ENCODE measurements around the gene SERTAD4. TPM values are rescaled to one million over a fixed set of nuclear protein-coding genes. Genes with fewer than 3 reads are reported as not detected.
"Not testable (repeated sequence)": the region's sequence is repeated elsewhere in the genome, so short reads cannot be mapped to it uniquely, and the experiment has no call there.

SERTAD4 gene
- polyA plus RNA-seq, 1 donor from 2014 or later: 41.4 TPM

- Histone ChIP-seq H2AFZ (ENCODE audit: low read depth, low read length) (no peak overlapping the region), H3K27ac (ENCODE audit: low read length) (no peak overlapping the region)
- TF ChIP-seq SMC3 (conservative IDR thresholded peaks at IDR 0.05; ENCODE audit: poor library complexity) (no peak), MXI1 (conservative IDR thresholded peaks at IDR 0.05; ENCODE audit: poor library complexity, severe bottlenecking) (no peak), CTCF (IDR thresholded peaks at IDR 0.05; ENCODE audit: poor library complexity, severe bottlenecking) (no peak), EP300 (conservative IDR thresholded peaks at IDR 0.05; ENCODE audit: poor library complexity, severe bottlenecking) (no peak), EZH2 (IDR thresholded peaks at IDR 0.05; ENCODE audit: borderline replicate concordance, insufficient read depth, low read length, poor library complexity, severe bottlenecking) (no peak), RAD21 (conservative IDR thresholded peaks at IDR 0.05) (no peak), POLR2AphosphoS5 (IDR thresholded peaks at IDR 0.05) (no peak), TAF1 (IDR thresholded peaks at IDR 0.05; ENCODE audit: low read depth) (no peak)
- TF ChIP-seq, protein P1, sequence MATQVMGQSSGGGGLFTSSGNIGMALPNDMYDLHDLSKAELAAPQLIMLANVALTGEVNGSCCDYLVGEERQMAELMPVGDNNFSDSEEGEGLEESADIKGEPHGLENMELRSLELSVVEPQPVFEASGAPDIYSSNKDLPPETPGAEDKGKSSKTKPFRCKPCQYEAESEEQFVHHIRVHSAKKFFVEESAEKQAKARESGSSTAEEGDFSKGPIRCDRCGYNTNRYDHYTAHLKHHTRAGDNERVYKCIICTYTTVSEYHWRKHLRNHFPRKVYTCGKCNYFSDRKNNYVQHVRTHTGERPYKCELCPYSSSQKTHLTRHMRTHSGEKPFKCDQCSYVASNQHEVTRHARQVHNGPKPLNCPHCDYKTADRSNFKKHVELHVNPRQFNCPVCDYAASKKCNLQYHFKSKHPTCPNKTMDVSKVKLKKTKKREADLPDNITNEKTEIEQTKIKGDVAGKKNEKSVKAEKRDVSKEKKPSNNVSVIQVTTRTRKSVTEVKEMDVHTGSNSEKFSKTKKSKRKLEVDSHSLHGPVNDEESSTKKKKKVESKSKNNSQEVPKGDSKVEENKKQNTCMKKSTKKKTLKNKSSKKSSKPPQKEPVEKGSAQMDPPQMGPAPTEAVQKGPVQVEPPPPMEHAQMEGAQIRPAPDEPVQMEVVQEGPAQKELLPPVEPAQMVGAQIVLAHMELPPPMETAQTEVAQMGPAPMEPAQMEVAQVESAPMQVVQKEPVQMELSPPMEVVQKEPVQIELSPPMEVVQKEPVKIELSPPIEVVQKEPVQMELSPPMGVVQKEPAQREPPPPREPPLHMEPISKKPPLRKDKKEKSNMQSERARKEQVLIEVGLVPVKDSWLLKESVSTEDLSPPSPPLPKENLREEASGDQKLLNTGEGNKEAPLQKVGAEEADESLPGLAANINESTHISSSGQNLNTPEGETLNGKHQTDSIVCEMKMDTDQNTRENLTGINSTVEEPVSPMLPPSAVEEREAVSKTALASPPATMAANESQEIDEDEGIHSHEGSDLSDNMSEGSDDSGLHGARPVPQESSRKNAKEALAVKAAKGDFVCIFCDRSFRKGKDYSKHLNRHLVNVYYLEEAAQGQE (IDR thresholded peaks at IDR 0.05; ENCODE audit: borderline replicate concordance): no peak
Measured at GRCh38 chr1:210195635-210196160, 36.9 kb upstream of the SERTAD4 start.

DNA sequence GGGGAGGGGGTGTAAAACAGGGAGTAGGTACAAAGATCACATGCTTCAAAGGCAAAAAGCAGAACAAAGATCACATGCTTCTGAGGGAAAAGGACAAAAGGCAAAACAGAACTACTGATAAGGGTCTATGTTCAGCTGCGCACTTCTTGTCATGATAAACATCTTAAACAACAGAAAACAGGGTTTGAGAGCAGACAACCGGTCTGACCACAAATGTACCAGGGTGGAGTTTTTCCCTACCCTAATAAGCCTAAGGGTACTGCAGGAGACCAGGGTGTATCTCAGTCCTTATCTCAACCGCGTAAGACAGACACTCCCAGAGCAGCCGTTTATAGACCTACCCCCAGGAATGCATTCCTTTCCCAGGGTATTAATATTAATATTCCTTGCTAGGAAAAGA is 36.3 kb upstream of the SERTAD4 start:
- H3F3A ChIP-seq (ENCODE audit: insufficient read depth, low read length, poor library complexity, severe bottlenecking); H3K36me3 ChIP-seq (ENCODE audit: insufficient read depth, low read length); H3K4me2 ChIP-seq (ENCODE audit: low read length); H3K9me3 ChIP-seq (ENCODE audit: low read length); H3K9ac ChIP-seq (ENCODE audit: low read length); H3K4me3 ChIP-seq (ENCODE audit: low read length); H3K27me3 ChIP-seq (ENCODE audit: insufficient read depth, low read depth, low read length); H3K79me2 ChIP-seq (replicated peaks; ENCODE audit: insufficient read depth, low read length); H4K20me1 ChIP-seq (ENCODE audit: insufficient read depth); H3K9me2 ChIP-seq (ENCODE audit: insufficient read depth, low read length); H2AFZ ChIP-seq (ENCODE audit: low read depth, low read length); H3K27ac ChIP-seq (ENCODE audit: low read length): not testable (repeated sequence)

More at GRCh38 chr1:210195635-210196160, 36.9 kb upstream of the SERTAD4 start:
- no peaks in the 10 kb centered on the region for H3K79me2 ChIP-seq (replicated peaks; ENCODE audit: insufficient read depth, low read length)
- no peaks in the 10 kb centered on the region for H3K9me2 ChIP-seq (ENCODE audit: insufficient read depth, low read length)
- H3K9me3 ChIP-seq (ENCODE audit: low read length): no peaks in the 10 kb centered on the region
- H3F3A ChIP-seq (ENCODE audit: insufficient read depth, low read length, poor library complexity, severe bottlenecking): no peaks in the 10 kb centered on the region
- no peak overlapping the region for H3K9ac ChIP-seq (ENCODE audit: low read length)
- H4K20me1 ChIP-seq (ENCODE audit: insufficient read depth): no peaks in the 10 kb centered on the region
- H3K36me3 ChIP-seq (ENCODE audit: insufficient read depth, low read length): no peaks in the 10 kb centered on the region
- H3K4me3 ChIP-seq (ENCODE audit: low read length): no peak overlapping the region
- no peak overlapping the region for H3K4me2 ChIP-seq (ENCODE audit: low read length)
- no peaks in the 10 kb centered on the region for H3K27me3 ChIP-seq (ENCODE audit: insufficient read depth, low read depth, low read length)

DNA sequence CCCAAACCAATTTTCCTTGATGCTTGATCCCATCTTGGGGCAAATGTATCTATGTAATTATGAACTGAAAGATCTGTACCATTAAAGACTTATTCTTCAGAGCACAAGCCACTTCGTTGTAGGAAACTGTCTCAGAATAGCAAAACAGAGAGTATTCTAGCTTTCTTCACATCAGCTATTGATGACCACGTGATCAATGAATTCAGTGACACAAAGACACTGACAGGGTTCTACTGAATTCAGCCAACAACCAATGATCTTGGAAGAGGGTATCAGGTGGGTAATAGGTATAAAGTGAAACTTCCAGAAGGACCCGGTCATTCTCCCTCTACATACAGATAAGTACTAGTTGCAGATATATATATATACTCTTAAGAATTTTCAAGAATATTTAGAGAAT is 33.8 kb upstream of the SERTAD4 start:
- TF ChIP-seq MXI1 (conservative IDR thresholded peaks at IDR 0.05; ENCODE audit: poor library complexity, severe bottlenecking): no peak
- TF ChIP-seq, protein P1 (IDR thresholded peaks at IDR 0.05; ENCODE audit: borderline replicate concordance): no peak
- no peak for TF ChIP-seq TAF1 (IDR thresholded peaks at IDR 0.05; ENCODE audit: low read depth)
- TF ChIP-seq POLR2AphosphoS5 (IDR thresholded peaks at IDR 0.05): no peak
- TF ChIP-seq EZH2 (IDR thresholded peaks at IDR 0.05; ENCODE audit: borderline replicate concordance, insufficient read depth, low read length, poor library complexity, severe bottlenecking): no peak
- TF ChIP-seq SMC3 (conservative IDR thresholded peaks at IDR 0.05; ENCODE audit: poor library complexity): no peak
- TF ChIP-seq EP300 (conservative IDR thresholded peaks at IDR 0.05; ENCODE audit: poor library complexity, severe bottlenecking): no peak
- no peak for TF ChIP-seq RAD21 (conservative IDR thresholded peaks at IDR 0.05)
- TF ChIP-seq CTCF (IDR thresholded peaks at IDR 0.05; ENCODE audit: poor library complexity, severe bottlenecking): no peak
- no peak overlapping the region for H3K4me3 ChIP-seq (ENCODE audit: low read length)
- H3K36me3 ChIP-seq (ENCODE audit: insufficient read depth, low read length): no peaks in the 10 kb centered on the region
- no peaks in the 10 kb centered on the region for H4K20me1 ChIP-seq (ENCODE audit: insufficient read depth)
- no peak overlapping the region for H3K4me2 ChIP-seq (ENCODE audit: low read length)
- H3K27me3 ChIP-seq (ENCODE audit: insufficient read depth, low read depth, low read length): no peaks in the 10 kb centered on the region
- no peak overlapping the region for H2AFZ ChIP-seq (ENCODE audit: low read depth, low read length)
- H3F3A ChIP-seq (ENCODE audit: insufficient read depth, low read length, poor library complexity, severe bottlenecking): no peaks in the 10 kb centered on the region
- H3K79me2 ChIP-seq (replicated peaks; ENCODE audit: insufficient read depth, low read length): no peaks in the 10 kb centered on the region
- H3K9ac ChIP-seq (ENCODE audit: low read length): no peak overlapping the region
- H3K9me3 ChIP-seq (ENCODE audit: low read length): no peaks in the 10 kb centered on the region
- H3K9me2 ChIP-seq (ENCODE audit: insufficient read depth, low read length): no peaks in the 10 kb centered on the region
- no peak overlapping the region for H3K27ac ChIP-seq (ENCODE audit: low read length)

Measured in neural cell (in vitro differentiated cells).